ENCODE results near the gene ZBP1. TPM values are rescaled to one million over a fixed set of nuclear protein-coding genes. Genes with fewer than 3 reads are reported as not detected.

Gene ZBP1
- total RNA-seq, 2 experiments from 2014 or later = 10.2 to 11.7 TPM

DNA sequence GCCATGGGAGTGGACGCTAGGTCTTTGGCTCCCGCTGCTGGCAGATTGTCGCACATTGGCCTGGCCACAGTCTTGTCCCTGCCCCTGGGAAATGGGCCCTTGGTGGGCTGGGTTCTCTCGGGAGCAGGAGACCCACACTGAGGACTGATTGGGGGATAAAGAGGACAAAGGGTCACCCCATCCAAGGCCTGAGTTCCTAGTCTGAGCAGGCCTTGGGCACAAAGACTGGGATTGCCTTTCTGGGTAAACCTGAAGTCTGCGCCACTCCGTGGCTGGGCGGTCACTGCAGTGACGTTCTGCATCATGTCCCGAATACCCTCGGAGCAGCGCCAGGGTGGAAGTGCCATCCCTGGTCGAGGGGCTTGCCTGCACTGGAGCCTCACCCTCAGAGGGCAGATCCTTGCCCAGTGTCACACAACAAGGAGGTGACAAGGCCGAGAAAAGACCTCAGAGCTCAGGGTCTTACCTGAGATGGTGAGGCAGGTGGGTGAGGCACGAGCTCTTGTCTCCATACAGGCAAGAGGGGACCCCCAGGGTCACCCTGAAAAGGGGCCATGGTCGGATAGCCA, 36.1 kb upstream of the ZBP1 start:
- H3K36me3 Mint-ChIP-seq (ENCODE audit: low read depth) = no peaks in the 10 kb centered on the region
- ChIA-PET CTCF (interaction anchor here (0.7 to 1.7 kb wide), 3 partner anchors 28 to 35 kb away, joined by 3 to 7 read pairs (median 3); no protein-coding TSS in a partner anchor), POLR2A (no interaction called here)
- DNase-seq = no peak
- H3K27me3 Mint-ChIP-seq (ENCODE audit: low read depth) = no peaks in the 10 kb centered on the region
- H3K9me3 Mint-ChIP-seq (ENCODE audit: insufficient read depth) = no peaks in the 10 kb centered on the region
- no peak for ATAC-seq
- no peak overlapping the region for H3K4me3 Mint-ChIP-seq
- no peak overlapping the region for H3K27ac Mint-ChIP-seq
- H3K4me1 Mint-ChIP-seq (ENCODE audit: low read depth) = peaks cover 30% of the 10 kb centered on the region

GRCh38 chr20:57655809-57656155, 35.6 kb upstream of the ZBP1 start:
- ChIA-PET POLR2A (no interaction called here), CTCF (interaction anchor here (0.7 to 3.2 kb wide), 5 partner anchors 13 to 61 kb away, joined by 3 to 17 read pairs (median 4); partner anchors contain the start of gene ZBP1)
- Mint-ChIP-seq H3K4me1 (ENCODE audit: low read depth) (peaks cover 30% of the 10 kb centered on the region), H3K4me3 (no peak overlapping the region), H3K9me3 (ENCODE audit: insufficient read depth) (no peaks in the 10 kb centered on the region), H3K27ac (no peak overlapping the region), H3K27me3 (ENCODE audit: low read depth) (no peaks in the 10 kb centered on the region), H3K36me3 (ENCODE audit: low read depth) (no peaks in the 10 kb centered on the region)
- DNase-seq = no peak
- ATAC-seq = no peak

- ChIA-PET POLR2A (no interaction called here), CTCF (interaction anchor here (1.0 to 3.2 kb wide), 6 partner anchors 13 to 60 kb away, joined by 3 to 17 read pairs (median 4); partner anchors contain the start of gene ZBP1)
- Mint-ChIP-seq H3K4me1 (ENCODE audit: low read depth) (peaks cover 30% of the 10 kb centered on the region), H3K27me3 (ENCODE audit: low read depth) (peaks cover 2% of the 10 kb centered on the region), H3K4me3 (no peak overlapping the region), H3K36me3 (ENCODE audit: low read depth) (no peaks in the 10 kb centered on the region), H3K9me3 (ENCODE audit: insufficient read depth) (no peaks in the 10 kb centered on the region), H3K27ac (no peak overlapping the region)
- DNase-seq (no peak), ATAC-seq (no peak)
Observed at GRCh38 chr20:57654998-57655808, 35.0 kb upstream of the ZBP1 start.

GRCh38 chr20:57654363-57654997, 34.3 kb upstream of the ZBP1 start:
- Mint-ChIP-seq H3K4me3 (no peak overlapping the region), H3K36me3 (ENCODE audit: low read depth) (no peaks in the 10 kb centered on the region), H3K27me3 (ENCODE audit: low read depth) (peaks cover 4% of the 10 kb centered on the region), H3K27ac (no peak overlapping the region), H3K9me3 (ENCODE audit: insufficient read depth) (no peaks in the 10 kb centered on the region), H3K4me1 (ENCODE audit: low read depth) (peaks cover 30% of the 10 kb centered on the region)
- POLR2A ChIA-PET = interaction anchor here (1.0 kb wide), 1 partner anchor 13 kb away, joined by 4 read pairs; no protein-coding TSS in a partner anchor
- ATAC-seq = peak; percentile 72
- CTCF ChIA-PET = interaction anchor here (0.7 to 3.2 kb wide), 22 partner anchors 12 to 521 kb away, joined by 3 to 75 read pairs (median 4); partner anchors contain the start of gene ZBP1
- peak; percentile 75 for DNase-seq

- Mint-ChIP-seq H3K36me3 (ENCODE audit: low read depth) (no peaks in the 10 kb centered on the region), H3K4me1 (ENCODE audit: low read depth) (peaks cover 24% of the 10 kb centered on the region), H3K27me3 (ENCODE audit: low read depth) (peaks cover 5% of the 10 kb centered on the region), H3K9me3 (ENCODE audit: insufficient read depth) (no peaks in the 10 kb centered on the region), H3K27ac (no peak overlapping the region), H3K4me3 (no peak overlapping the region)
- ATAC-seq = no peak
- POLR2A ChIA-PET = interaction anchor here (1.0 kb wide), 1 partner anchor 13 kb away, joined by 4 read pairs; no protein-coding TSS in a partner anchor
- CTCF ChIA-PET = interaction anchor here (0.6 to 3.2 kb wide), 25 partner anchors 9 to 555 kb away, joined by 3 to 75 read pairs (median 4); partner anchors contain the start of gene ZBP1
- DNase-seq = no peak
Observed at GRCh38 chr20:57653910-57654309, 33.7 kb upstream of the ZBP1 start.

DNA sequence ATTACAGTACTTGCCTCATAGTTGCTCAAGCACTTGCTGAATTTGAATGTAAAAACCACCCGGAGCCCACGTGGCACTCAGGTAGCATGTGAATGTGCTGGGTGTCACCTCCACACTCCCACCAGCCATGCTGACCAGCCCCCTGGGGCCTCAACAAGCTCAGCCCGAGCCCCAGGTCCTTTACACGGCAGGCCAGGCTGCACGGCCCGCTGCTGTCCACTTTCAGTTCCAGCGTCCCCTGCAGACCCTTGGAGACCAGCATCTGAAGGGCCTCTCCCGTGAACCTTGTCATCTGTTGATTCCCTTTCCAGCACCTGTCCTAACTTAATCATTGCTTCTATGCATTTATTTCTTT, 33.3 kb upstream of the ZBP1 start:
- no peaks in the 10 kb centered on the region for H3K36me3 Mint-ChIP-seq (ENCODE audit: low read depth)
- DNase-seq (no peak), ATAC-seq (no peak)
- H3K27ac Mint-ChIP-seq = no peak overlapping the region
- ChIA-PET CTCF (interaction anchor here (0.6 to 3.2 kb wide), 26 partner anchors 8 to 555 kb away, joined by 3 to 75 read pairs (median 4); partner anchors contain the start of gene ZBP1), POLR2A (interaction anchor here (1.0 kb wide), 1 partner anchor 12 kb away, joined by 4 read pairs; no protein-coding TSS in a partner anchor)
- no peaks in the 10 kb centered on the region for H3K9me3 Mint-ChIP-seq (ENCODE audit: insufficient read depth)
- peaks cover 5% of the 10 kb centered on the region for H3K27me3 Mint-ChIP-seq (ENCODE audit: low read depth)
- peaks cover 21% of the 10 kb centered on the region for H3K4me1 Mint-ChIP-seq (ENCODE audit: low read depth)
- no peak overlapping the region for H3K4me3 Mint-ChIP-seq

DNA sequence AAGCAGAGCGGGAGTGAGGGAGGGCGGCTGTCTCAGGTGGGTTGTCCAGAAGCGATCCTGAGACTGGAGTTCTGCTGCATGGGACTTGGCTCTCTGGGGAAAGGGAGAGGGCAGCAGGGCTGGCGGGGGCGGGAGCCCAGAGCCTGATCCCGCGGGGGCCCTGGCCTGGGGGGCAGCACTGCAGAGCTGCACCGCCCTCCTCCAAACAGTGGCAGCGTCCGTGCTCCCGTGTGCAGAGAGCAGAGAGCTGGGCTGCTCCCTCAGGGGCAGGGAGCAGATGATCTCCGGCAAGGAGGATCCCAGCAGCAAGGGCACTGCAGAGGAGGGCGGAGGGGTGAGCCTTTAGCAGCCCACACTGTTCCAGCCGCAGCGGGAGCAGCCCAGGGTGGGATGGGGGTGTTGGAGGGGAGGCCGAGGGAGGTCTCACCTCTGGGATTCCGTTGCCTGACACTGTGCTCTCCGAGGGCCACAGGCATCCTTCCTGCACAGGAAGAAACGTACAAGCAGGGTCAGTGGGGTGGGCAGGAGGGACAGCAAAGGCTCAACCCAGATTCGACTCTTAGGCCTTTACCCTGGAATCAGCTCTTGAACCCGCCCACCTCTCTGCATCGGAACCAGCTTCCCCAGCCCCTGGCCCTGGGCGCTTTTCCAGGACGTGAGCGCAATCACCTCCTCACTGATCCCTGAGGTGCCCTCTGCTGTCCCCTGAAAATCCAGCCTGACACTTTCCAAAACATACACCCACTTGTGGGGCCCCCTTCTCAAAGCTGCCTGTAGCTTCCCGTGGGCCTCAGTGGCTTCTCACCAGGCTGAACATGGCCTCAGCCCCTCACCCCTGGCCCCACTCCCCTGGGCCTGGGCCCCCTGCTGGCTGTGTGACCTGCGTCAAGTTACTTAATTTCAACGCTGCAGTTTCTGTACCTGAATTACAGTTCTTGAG, 32.6 kb upstream of the ZBP1 start:
- no peaks in the 10 kb centered on the region for H3K9me3 Mint-ChIP-seq (ENCODE audit: insufficient read depth)
- H3K27ac Mint-ChIP-seq = no peak overlapping the region
- CTCF ChIA-PET = interaction anchor here (1.0 to 3.2 kb wide), 12 partner anchors 10 to 556 kb away, joined by 3 to 75 read pairs (median 6); partner anchors contain the start of gene ZBP1
- no peak for ATAC-seq
- H3K4me1 Mint-ChIP-seq (ENCODE audit: low read depth) = peaks cover 14% of the 10 kb centered on the region
- POLR2A ChIA-PET = no interaction called here
- DNase-seq = no peak
- H3K4me3 Mint-ChIP-seq = no peak overlapping the region
- H3K36me3 Mint-ChIP-seq (ENCODE audit: low read depth) = no peaks in the 10 kb centered on the region
- H3K27me3 Mint-ChIP-seq (ENCODE audit: low read depth) = peaks cover 8% of the 10 kb centered on the region

GRCh38 chr20:57651881-57652605, 31.8 kb upstream of the ZBP1 start:
- no peak overlapping the region for H3K27ac Mint-ChIP-seq
- no peak for DNase-seq
- ChIA-PET POLR2A (no interaction called here), CTCF (interaction anchor here (0.7 to 3.2 kb wide), 2 partner anchors 22 to 24 kb away, joined by 3 to 16 read pairs; no protein-coding TSS in a partner anchor)
- H3K4me1 Mint-ChIP-seq (ENCODE audit: low read depth) = peaks cover 6% of the 10 kb centered on the region
- H3K27me3 Mint-ChIP-seq (ENCODE audit: low read depth) = peaks cover 12% of the 10 kb centered on the region
- no peak for ATAC-seq
- no peak overlapping the region for H3K4me3 Mint-ChIP-seq
- no peaks in the 10 kb centered on the region for H3K36me3 Mint-ChIP-seq (ENCODE audit: low read depth)
- no peaks in the 10 kb centered on the region for H3K9me3 Mint-ChIP-seq (ENCODE audit: insufficient read depth)

- no peaks in the 10 kb centered on the region for H3K9me3 Mint-ChIP-seq (ENCODE audit: insufficient read depth)
- ChIA-PET CTCF (interaction anchor here (3.2 kb wide), 1 partner anchor 21 kb away, joined by 16 read pairs; no protein-coding TSS in a partner anchor), POLR2A (no interaction called here)
- DNase-seq = no peak
- H3K27me3 Mint-ChIP-seq (ENCODE audit: low read depth) = peaks cover 18% of the 10 kb centered on the region
- H3K36me3 Mint-ChIP-seq (ENCODE audit: low read depth) = no peaks in the 10 kb centered on the region
- H3K4me1 Mint-ChIP-seq (ENCODE audit: low read depth) = peaks cover 5% of the 10 kb centered on the region
- no peak overlapping the region for H3K4me3 Mint-ChIP-seq
- no peak overlapping the region for H3K27ac Mint-ChIP-seq
- no peak for ATAC-seq
Observed at GRCh38 chr20:57650756-57651483, 30.7 kb upstream of the ZBP1 start.

DNA sequence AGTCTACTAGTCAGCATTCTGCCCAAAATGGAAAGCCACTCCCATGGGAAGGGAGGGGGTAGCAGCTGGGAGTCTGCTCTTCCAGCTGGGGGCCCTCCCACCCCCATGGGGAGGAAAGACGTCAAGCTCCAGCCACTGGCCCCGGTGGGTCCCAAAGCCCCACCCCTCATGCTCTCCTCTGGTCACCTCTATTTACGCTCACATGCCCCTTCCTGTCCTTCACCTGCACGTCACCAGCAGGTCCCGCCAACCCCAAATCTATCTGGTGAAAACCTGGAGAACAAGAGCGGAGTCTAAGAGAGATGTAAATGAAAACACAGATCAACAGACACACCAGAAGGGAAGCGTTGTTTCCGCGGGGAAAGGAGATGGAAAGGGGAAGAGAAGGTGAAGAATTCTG, 30.0 kb upstream of the ZBP1 start:
- no peaks in the 10 kb centered on the region for H3K9me3 Mint-ChIP-seq (ENCODE audit: insufficient read depth)
- ChIA-PET CTCF (interaction anchor here (1.5 kb wide), 1 partner anchor 31 kb away, joined by 3 read pairs; no protein-coding TSS in a partner anchor), POLR2A (no interaction called here)
- peaks cover 21% of the 10 kb centered on the region for H3K27me3 Mint-ChIP-seq (ENCODE audit: low read depth)
- H3K36me3 Mint-ChIP-seq (ENCODE audit: low read depth) = no peaks in the 10 kb centered on the region
- DNase-seq (no peak), ATAC-seq (no peak)
- no peak overlapping the region for H3K4me3 Mint-ChIP-seq
- H3K27ac Mint-ChIP-seq = no peak overlapping the region
- peaks cover 5% of the 10 kb centered on the region for H3K4me1 Mint-ChIP-seq (ENCODE audit: low read depth)
